Breast epithelium (tissue), 3 donors: ENCODE measurements around the gene IDH1.

Source experiments
- POLR2A ChIP-seq: fragments of 450-650 bp; IDR thresholded peaks from one replicate; pipeline ENCODE4 v1.6.1; 2016; ENCODE audit warnings: antibody characterized with exemption, mild to moderate bottlenecking, moderate library complexity
- POLR2AphosphoS5 ChIP-seq, 3 donors: sonication (generic); formaldehyde crosslinking; IDR thresholded peaks; one replicate each; pipeline ENCODE4 v1.6.1; 2017; ENCODE audit warnings: antibody characterized with exemption in 3 of 3
- TF ChIP-seq, protein P1 (sequence below), 3 donors: fragments of 450-650 bp; IDR thresholded peaks; one replicate each; pipeline ENCODE4 v1.5.1; 2016 to 2017; ENCODE audit warnings: antibody characterized with exemption in 3 of 3, mild to moderate bottlenecking in 3 of 3, moderate library complexity in 3 of 3

DNA sequence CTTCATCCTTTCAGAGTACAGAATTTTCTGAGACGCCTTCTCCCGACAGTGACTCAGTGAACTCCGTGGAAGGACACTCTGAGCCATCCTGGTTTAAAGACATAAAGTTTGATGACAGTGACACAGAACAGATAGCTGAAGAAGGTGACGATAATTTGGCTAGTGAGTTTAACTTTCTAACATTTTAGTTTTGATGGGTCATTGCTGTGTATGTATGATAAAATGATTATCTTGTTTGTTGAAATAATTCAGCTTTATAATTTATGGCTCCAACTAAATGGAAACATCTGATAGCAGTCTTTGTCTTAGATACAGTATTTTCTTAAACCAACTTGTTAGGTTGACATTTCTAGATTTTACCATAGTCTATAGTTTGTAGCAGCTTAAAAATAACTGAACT is 49.3 kb upstream of the IDH1 start:
- no peak for TF ChIP-seq POLR2AphosphoS5 (IDR thresholded peaks at IDR 0.05)
- TF ChIP-seq, protein P1, sequence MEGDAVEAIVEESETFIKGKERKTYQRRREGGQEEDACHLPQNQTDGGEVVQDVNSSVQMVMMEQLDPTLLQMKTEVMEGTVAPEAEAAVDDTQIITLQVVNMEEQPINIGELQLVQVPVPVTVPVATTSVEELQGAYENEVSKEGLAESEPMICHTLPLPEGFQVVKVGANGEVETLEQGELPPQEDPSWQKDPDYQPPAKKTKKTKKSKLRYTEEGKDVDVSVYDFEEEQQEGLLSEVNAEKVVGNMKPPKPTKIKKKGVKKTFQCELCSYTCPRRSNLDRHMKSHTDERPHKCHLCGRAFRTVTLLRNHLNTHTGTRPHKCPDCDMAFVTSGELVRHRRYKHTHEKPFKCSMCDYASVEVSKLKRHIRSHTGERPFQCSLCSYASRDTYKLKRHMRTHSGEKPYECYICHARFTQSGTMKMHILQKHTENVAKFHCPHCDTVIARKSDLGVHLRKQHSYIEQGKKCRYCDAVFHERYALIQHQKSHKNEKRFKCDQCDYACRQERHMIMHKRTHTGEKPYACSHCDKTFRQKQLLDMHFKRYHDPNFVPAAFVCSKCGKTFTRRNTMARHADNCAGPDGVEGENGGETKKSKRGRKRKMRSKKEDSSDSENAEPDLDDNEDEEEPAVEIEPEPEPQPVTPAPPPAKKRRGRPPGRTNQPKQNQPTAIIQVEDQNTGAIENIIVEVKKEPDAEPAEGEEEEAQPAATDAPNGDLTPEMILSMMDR (IDR thresholded peaks at IDR 0.05) = no peak
- TF ChIP-seq POLR2A = no peak
